GM19043 (cell line): ENCODE data around the gene RNF169.

ENCODE experiments used
- ATAC-seq: cut with Tn5 transposase; IDR thresholded peaks from one replicate; pipeline ENCODE4 v1.9.1; 2021; ENCODE audit warnings: low read depth; ENCODE audit not compliant: unreplicated experiment

Gene RNF169

GRCh38 chr11:74860743-74861142, 112.1 kb downstream of the RNF169 start:
- ATAC-seq = no peak

- no peak for ATAC-seq
Measured at GRCh38 chr11:74863410-74863809, 114.8 kb downstream of the RNF169 start.

- no peak for ATAC-seq
Measured at GRCh38 chr11:74866557-74866956, 117.9 kb downstream of the RNF169 start.

- no peak for ATAC-seq
Measured at GRCh38 chr11:74870485-74870884, 121.8 kb downstream of the RNF169 start.

- ATAC-seq = no peak
Measured at GRCh38 chr11:74871037-74871436, 122.4 kb downstream of the RNF169 start.

DNA sequence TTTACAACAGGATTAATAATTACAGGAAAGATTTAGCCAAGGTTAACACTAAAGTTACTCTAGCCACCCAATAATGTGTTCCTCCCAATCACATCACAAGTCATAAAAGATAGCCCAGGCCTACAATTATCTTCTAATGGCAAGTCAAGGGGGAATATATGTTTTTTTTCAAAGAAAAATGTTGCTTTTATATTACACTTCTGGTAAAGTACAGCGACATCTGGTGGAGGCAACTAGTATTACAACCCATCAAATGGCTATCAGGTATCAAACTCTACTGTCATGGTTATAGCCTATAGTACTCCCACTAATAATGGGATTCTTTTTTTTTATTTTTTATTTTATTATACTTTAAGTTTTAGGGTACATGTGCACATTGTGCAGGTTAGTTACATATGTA, 128.5 kb downstream of the RNF169 start:
- no peak for ATAC-seq
